Measurements from ENCODE around the gene FGFBP1.
"Not testable (repeated sequence)": the region's sequence is repeated elsewhere in the genome, so short reads cannot be mapped to it uniquely, and the experiment has no call there.

DNA sequence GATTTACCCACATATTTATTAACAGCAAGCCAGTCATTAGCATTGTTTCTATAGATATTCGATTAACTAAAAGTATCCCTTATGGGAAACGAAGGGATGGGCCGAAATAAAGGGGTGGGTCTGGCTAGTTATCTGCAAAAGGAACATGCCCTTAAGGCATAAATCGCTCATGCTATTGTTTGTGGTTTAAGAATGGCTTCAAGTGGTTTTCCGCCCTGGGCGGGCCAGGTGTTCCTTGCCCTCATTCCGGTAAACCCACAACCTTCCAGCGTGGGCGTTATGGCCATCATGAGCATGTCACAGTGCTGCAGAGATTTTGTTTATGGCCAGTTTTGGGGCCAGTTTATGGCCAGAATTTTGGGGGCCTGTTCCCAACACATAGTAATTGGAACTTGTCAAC, 22.2 kb downstream of the FGFBP1 start:
- TF ChIP-seq EZH2 (IDR thresholded peaks at IDR 0.05; ENCODE audit: borderline replicate concordance, low read length), result not testable (repeated sequence)
- TF ChIP-seq, protein P1, sequence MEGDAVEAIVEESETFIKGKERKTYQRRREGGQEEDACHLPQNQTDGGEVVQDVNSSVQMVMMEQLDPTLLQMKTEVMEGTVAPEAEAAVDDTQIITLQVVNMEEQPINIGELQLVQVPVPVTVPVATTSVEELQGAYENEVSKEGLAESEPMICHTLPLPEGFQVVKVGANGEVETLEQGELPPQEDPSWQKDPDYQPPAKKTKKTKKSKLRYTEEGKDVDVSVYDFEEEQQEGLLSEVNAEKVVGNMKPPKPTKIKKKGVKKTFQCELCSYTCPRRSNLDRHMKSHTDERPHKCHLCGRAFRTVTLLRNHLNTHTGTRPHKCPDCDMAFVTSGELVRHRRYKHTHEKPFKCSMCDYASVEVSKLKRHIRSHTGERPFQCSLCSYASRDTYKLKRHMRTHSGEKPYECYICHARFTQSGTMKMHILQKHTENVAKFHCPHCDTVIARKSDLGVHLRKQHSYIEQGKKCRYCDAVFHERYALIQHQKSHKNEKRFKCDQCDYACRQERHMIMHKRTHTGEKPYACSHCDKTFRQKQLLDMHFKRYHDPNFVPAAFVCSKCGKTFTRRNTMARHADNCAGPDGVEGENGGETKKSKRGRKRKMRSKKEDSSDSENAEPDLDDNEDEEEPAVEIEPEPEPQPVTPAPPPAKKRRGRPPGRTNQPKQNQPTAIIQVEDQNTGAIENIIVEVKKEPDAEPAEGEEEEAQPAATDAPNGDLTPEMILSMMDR (IDR thresholded peaks at IDR 0.05; ENCODE audit: low read length), result not testable (repeated sequence)

Data from OCI-LY1 (cell line).